Activated naive CD4-positive, alpha-beta T cell (primary cell): ENCODE results near the gene NAA20.

Source experiments
- DNase-seq, 4 experiments: peaks; one replicate each; lab custom pipeline; 2025; lab: John Stamatoyannopoulos, UW

Gene NAA20

GRCh38 chr20:20019123-20019522, 2.0 kb downstream of the NAA20 start:
- no peak for DNase-seq

DNA sequence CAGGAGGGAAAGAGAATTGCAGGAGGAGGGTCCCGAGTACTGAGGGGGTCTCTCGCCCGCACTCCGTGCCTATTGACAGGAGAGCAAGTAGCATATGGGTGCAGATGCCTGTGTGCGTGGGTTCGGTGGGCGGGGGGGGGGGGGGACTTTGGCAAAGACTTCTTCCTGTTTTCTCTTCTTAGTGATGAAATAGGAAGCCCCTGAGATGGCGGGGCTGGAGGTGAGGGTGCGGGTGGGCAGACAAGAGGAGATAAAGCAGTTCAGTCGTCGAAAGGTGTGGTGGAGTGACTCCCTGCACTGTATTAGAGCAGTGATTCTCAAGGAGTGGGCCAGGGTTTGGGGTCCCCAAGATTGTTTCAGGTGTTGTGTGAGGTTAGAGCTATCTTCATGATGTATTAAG, 3.7 kb downstream of the NAA20 start:
- DNase-seq: no peak

DNA sequence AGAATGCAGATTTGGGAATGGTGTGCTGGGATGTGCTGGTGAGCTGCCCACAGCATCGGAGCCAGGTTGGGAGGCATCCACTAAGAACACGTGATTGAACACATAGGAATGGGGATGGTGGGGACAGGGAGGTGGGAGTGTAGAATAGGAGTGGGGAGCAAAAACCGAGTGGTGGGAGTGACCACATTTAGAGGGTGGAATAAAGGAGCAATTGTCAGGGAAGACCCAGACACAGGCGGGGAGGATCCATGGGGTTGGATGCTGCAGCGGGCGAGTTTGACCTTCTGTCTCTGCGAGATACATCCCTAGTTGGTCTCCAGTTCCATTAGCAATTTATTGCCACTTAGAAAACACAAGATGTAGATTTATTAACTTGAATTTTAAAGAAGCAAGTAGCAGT, 4.7 kb downstream of the NAA20 start:
- no peak for DNase-seq

GRCh38 chr20:20022498-20022897, 5.3 kb downstream of the NAA20 start:
- DNase-seq: no peak

DNA sequence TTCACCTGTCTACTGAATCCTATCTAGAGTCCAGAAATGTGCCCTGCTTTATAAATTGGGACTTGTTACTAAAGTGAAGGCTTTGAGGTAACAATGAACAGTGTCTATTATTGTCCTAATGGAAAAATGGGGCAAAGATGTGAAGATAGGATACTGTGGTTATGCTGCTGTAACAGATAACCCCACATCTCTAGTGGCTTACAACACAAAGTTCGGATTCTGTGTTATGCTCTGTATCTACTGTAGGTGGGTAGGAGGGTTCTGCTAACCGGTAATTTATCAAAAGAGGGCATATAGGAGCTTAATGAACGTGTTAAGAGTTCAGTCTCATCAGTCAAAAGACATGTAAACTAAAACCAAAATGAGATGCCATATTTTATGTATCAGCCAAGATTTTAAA, 6.2 kb downstream of the NAA20 start:
- DNase-seq: no peak

DNA sequence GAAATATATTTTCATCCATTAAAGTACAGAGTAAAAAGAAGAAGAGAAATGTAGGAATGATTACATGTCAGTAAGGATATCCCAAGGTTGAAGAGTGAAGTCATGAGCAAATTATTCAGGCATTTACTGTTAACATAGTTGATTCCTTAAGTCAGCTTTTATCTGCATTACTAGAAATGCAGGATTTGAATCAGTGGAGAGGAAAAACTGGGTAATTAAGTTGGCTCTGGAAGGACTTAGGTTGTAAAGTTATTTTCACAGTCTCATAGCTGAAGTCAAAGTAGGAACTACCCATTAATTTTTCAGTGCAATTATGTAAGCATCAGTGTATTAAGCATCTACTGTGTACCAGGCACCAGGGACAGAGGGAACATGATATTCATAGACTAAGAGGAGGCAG, 7.8 kb downstream of the NAA20 start:
- no peak for DNase-seq

DNA sequence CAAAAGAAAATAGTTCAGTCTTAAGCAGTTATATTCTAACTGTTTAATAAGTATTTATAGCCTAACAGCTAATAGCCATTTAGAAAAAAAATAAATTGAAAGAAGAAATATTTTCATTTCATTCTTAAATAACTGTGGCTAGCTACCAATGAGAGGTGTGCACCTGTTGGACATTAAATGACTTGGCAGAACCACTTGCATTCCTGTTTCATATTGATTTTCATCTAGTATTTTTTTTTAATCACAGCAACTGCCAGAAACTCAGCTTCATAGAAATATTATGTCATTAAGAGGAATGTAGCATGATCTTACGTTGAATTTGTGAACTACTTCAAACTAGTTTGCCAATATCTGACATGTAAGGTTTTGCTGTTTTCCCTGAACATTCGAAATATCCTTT, 10.1 kb downstream of the NAA20 start:
- no peak for DNase-seq

DNA sequence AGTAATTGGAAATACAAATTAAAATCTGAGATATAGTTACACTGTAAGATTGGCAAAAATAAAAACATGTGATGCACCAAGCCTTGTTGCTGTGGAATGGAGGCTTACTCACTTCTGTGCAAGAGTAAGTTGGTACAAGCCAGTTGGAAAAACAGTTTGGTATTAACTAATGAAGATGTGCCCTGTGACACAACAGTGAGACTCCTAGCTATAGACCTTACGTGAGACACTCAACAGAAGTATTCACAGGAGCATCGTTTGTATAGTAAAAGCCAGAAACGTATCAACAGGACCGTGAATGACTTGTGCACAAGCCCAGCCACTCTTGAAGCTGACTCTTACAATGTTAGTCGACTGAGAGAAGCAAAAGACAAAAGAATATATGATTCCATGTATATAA, 14.6 kb downstream of the NAA20 start:
- DNase-seq: no peak

DNA sequence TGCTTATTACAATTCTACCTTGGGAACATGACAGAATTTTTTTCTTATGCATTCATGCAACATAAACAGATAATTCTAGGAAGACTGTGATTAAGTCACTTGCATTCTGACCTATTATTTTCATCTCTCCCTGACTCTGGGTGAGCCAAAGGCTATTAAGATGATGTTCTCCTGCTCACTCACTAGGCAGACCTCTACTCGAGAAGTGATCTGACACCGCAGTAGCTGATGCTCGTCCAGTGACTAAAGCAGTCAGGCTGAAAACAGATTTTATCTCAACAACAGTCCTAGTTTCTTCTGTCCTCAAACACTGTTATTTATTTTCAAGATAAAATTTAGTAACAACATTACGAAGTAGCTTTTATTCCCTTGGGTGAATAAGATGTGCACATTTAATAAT, 17.3 kb downstream of the NAA20 start:
- DNase-seq: no peak

- DNase-seq: no peak
Measured at GRCh38 chr20:20036756-20037155, 19.6 kb downstream of the NAA20 start.

DNA sequence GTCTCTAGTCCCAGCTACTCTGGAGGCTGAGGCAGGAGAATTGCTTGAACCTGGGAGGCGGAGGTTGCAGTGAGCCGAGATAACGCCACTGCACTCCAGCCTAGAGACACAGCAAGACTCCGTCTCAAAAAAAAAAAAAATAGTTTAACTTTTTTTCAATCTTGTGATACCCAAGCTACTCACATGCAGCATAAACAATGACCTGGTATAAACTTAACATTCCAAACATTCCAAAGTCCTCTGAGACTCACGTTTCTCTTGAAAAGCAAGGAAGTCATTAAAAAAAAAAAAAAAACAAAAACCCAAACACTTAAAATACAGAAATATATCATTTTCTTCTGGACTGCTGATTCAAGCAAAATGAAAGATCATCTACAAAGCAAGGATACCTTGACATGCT, 20.8 kb downstream of the NAA20 start:
- no peak for DNase-seq

- DNase-seq: no peak
Measured at GRCh38 chr20:20038586-20038985, 21.4 kb downstream of the NAA20 start.

GRCh38 chr20:20039752-20040387, 22.7 kb downstream of the NAA20 start:
- DNase-seq: no peak

DNA sequence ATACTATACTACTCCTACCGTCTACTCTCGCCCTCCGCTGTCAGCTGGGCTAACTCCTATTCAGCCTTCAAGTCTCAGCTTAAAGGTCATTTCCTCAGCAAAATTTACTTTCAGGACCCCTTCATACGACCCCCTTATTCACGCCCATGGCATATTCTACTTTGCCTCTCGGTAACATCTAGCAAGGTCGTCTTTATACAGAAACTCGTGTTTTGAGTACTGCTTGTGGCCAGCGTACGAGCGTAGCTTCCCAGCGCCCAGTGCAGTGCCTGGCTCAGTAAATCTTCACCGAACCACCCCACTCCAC, 34.6 kb downstream of the NAA20 start:
- DNase-seq: no peak

GRCh38 chr20:20052074-20052970, 35.2 kb downstream of the NAA20 start, which contains the start of the genes CFAP61 and CRNKL1:
CFAP61 (plus strand) TSS chr20:20052532; CDS start chr20:20056654, 4,122 bp downstream.
CRNKL1 (minus strand) TSS chr20:20052466; CDS start chr20:20052342, 124 bp downstream.
- peak; percentile 87 to 95 (median 94) for DNase-seq

DNA sequence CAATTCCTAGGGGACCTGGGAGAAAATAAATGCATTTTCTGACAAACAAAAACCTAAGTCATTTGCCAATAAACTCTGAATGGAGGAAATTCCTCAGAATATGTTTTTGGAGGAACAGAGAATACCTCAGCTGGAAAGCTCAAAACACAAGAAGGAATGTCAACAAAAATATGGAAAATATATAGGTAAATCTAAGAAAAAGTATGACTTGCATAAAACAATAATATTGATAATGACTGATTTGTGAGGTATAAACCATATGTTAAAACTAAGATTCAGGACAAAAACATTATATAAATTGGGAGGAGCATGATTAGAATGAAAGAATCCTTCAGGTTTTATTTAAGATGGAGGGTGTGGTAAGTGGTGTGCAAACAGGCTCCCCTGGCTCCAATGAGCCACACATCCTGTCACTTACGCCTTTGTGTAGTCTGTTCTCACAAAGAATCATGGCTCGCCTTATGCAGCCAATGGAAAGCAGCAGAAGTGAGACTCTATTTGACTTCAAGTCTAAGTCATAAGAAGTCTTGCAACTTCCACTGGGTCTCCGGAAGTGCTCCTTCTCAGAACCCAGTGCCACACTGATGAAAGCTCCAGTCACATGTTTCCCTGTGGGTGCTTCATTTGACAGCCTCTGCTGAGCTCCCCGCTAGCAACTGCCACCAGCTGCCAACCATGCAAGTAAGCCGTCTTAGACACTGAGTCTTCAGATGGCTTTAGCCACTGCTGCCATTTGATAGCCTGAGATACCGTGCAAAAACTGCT, 43.3 kb downstream of the NAA20 start:
- DNase-seq: no peak

DNA sequence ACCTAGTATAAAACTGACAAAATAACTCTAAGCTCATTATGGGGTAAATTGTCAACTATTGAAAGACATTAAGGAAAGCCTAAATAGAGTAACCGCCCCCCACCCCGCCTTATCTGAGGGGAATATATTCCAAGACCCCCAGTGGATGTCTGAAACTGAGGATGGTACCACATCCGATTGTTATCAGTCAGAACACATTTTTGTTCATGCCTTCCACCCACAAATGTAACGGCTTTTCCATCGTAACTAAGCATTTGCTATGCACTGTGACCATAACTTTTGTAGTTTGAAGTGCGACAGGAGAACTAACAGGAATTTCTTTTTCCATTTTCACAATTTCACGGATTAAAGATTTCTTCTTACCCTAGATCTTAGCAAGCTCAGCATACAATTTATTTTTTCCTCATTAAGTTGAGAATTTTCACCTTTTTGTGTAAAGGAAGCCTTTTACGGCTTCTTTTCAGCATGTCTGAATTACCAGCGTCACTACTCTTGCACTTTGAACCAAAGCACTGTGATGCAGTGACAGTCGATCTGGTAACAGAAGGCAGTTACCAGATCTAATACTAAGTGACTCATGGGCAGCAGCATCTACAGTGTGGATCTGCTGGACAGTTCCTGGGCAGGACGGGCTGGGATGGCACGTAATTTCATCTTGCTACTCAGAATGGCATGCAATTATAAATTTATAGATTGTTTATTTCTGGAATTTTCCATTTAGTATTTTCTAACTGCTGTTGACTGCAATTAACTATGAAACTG, 47.0 kb downstream of the NAA20 start:
- DNase-seq: no peak

DNA sequence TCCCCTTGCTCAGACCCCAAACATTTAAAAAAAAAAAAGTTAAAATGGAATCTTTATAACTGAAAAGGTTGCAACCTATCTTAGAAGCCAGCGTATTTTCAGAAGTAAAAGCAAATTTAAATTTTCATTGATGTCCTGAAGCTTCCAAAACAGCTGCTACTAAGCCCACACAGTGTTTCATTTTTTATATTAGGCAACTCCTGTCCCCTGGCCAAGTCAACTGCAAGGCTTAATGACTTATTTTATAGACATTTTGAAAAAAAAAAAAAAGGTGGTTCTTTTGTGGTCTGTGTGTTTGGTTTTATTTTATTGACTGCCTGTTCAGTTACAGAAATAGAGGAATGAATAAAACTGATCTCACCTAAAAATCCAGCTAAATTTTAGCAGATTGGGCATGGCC, 48.2 kb downstream of the NAA20 start:
- DNase-seq: no peak

DNA sequence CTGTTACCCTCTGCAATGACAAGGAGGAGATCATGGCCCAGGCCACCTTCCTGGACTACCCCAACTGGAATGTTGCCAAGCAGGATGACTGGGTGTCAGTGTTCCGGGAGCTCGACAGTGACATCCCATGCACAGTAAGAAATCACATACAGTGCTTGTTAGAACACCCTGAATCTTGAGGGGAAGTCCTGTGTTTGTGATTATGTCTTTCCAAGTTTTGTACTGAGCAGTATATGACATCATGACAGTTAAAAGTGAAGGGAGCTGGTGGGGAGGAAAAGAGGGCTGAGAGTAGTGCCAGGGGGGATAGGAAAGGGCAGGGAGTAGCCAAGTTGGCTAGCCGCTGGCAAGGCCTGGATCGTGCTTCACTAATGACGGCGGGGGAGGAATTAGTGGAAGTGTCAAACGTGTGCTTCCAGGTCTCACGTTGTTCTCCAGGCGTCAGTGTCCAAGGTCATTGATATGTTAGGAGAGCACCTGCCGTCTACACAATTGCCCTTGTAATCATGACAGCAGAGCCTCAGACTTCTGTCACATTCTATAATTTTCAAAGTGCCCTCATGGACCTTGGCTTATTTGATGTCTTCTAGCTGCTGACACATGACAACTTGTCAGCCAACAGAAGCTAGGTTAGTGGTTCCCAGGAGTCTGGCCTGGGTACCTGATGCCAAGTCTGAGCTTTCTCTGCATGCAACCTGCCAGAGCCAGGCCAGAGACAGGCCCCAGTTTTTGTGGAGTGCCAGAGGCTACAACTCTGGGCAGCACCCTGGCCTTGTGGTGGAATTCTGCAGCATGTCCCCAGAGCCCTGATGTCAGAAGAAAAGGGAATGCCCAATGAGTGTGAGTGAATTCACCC, 53.9 kb downstream of the NAA20 start:
- no peak for DNase-seq

DNA sequence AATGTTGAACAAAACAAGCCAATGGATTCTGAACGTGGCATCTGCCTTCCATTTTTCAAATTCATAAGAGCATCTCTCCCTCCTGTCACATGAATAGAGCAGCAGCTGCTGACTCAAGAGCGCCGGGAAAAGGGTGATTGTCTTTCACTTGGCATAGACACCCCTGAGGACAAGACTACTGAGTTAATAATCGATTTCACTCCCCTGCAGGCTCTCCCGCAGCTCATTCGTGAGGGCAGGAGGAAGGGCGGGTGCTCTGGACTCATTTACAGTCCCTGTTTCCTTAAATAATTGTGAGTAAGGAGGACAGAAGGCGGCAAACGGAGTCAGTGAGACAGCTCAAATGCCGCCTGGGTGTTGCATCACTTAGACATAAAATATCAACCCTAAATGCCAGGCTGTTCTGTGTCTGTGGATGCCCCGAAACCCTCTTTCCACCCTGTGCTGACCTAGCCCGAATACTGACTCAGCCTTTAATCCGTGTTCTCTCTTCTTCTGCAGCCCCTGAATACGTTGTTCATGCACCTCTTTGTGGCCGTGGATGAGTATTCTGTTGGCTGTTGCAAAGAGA, 56.7 kb downstream of the NAA20 start:
- DNase-seq: no peak

DNA sequence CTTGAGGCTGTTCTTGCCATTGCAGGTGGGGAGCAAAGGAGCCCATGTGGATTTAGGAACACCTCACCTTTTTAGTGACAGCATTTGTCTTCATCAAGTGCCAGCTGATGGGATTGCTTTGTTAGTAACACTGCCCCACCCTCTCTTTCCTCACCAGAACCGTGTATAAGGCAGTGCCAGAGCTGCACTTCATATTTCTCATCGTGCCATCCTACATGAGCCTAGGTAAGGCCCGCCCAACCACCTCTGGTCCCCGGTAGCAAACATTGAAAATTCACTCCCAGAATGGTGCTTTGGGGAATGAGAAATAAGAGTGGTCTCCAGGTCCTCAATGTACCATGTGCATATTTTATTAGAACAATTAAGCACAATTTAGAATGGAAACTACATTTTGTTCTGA, 57.9 kb downstream of the NAA20 start:
- DNase-seq: no peak
